ENCODE results near the gene VSIG8.

DNA sequence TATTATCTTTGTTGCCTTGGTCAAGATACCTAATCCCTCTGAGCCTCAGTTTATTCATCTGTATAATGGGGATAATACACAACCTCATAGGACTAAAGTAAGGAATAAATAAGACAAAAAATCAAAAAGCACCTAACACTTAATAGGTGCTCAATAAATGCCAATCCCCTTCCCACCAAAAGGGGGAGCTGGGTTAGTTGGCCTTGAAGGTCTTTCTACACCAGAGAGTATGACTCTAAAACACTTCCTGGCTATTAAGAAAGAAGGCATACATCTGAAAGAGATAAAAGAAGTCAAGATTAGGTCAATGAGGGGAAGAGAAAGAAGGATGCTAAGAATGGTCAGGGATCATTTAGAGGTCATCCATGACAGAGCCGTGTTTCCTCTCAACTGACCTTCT lies 11.1 kb downstream of the VSIG8 start:
- TF ChIP-seq, protein P1, sequence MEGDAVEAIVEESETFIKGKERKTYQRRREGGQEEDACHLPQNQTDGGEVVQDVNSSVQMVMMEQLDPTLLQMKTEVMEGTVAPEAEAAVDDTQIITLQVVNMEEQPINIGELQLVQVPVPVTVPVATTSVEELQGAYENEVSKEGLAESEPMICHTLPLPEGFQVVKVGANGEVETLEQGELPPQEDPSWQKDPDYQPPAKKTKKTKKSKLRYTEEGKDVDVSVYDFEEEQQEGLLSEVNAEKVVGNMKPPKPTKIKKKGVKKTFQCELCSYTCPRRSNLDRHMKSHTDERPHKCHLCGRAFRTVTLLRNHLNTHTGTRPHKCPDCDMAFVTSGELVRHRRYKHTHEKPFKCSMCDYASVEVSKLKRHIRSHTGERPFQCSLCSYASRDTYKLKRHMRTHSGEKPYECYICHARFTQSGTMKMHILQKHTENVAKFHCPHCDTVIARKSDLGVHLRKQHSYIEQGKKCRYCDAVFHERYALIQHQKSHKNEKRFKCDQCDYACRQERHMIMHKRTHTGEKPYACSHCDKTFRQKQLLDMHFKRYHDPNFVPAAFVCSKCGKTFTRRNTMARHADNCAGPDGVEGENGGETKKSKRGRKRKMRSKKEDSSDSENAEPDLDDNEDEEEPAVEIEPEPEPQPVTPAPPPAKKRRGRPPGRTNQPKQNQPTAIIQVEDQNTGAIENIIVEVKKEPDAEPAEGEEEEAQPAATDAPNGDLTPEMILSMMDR (IDR thresholded peaks at IDR 0.05), result no peak
- no peak for TF ChIP-seq POLR2A (IDR thresholded peaks at IDR 0.05)
